GM18507 (cell line): ENCODE measurements around the gene COLEC11.
"Not testable (repeated sequence)": the region's sequence is repeated elsewhere in the genome, so short reads cannot be mapped to it uniquely, and the experiment has no call there.

ENCODE experiments used
- DNase-seq: peaks from one replicate; pipeline ENCODE4 v3.0.0; 2011; ENCODE audit warnings: low read depth; ENCODE audit not compliant: insufficient read length; ENCODE audit errors: extremely low spot score
- FAIRE-seq: peaks from 2 replicates; lab custom pipeline; 2011; peaks lifted over from hg19 to GRCh38; lab: Jason Lieb, UNC

Gene COLEC11

GRCh38 chr2:3594493-3595281 lies at the start of gene COLEC11:
Gene COLEC11, plus strand, starts transcription at chr2:3595112. Its CDS starts 9,229 bp downstream, at chr2:3604341.
- DNase-seq (no peak), FAIRE-seq (no peak)

- FAIRE-seq (no peak), DNase-seq (no peak)
Measured at GRCh38 chr2:3545788-3546478, 49.0 kb upstream of the COLEC11 start.

- FAIRE-seq (no peak), DNase-seq (no peak)
Measured at GRCh38 chr2:3547915-3548314, 47.0 kb upstream of the COLEC11 start.

GRCh38 chr2:3553946-3554345 lies 41.0 kb upstream of the COLEC11 start:
- no peak for DNase-seq
- no peak for FAIRE-seq

GRCh38 chr2:3557639-3558204 lies 37.2 kb upstream of the COLEC11 start:
- DNase-seq (no peak), FAIRE-seq (peak; percentile 62)

- FAIRE-seq = peak; percentile 96
- DNase-seq = peak; percentile 99
Measured at GRCh38 chr2:3558205-3559014, 36.5 kb upstream of the COLEC11 start, which contains the start of gene RNASEH1. Gene RNASEH1, minus strand, starts transcription at chr2:3558333. Its CDS starts 73 bp downstream, at chr2:3558260.

GRCh38 chr2:3563521-3563976 lies 31.4 kb upstream of the COLEC11 start:
- no peak for DNase-seq
- peak; percentile 86 for FAIRE-seq

- no peak for FAIRE-seq
- no peak for DNase-seq
Measured at GRCh38 chr2:3565117-3565516, 29.8 kb upstream of the COLEC11 start.

- DNase-seq (no peak), FAIRE-seq (no peak)
Measured at GRCh38 chr2:3566806-3567205, 28.1 kb upstream of the COLEC11 start.

GRCh38 chr2:3569656-3570055 lies 25.3 kb upstream of the COLEC11 start:
- FAIRE-seq, DNase-seq: not testable (repeated sequence)

- FAIRE-seq (no peak), DNase-seq (no peak)
Measured at GRCh38 chr2:3571284-3571683, 23.6 kb upstream of the COLEC11 start.

GRCh38 chr2:3572620-3573019 lies 22.3 kb upstream of the COLEC11 start:
- FAIRE-seq (no peak), DNase-seq (no peak)

GRCh38 chr2:3574155-3574554 lies 20.8 kb upstream of the COLEC11 start:
- no peak for FAIRE-seq
- no peak for DNase-seq

- no peak for DNase-seq
- no peak for FAIRE-seq
Measured at GRCh38 chr2:3575534-3576262, 19.2 kb upstream of the COLEC11 start.

- not testable (repeated sequence) for DNase-seq
Measured at GRCh38 chr2:3576263-3576630, 18.7 kb upstream of the COLEC11 start.

GRCh38 chr2:3578987-3579386 lies 15.9 kb upstream of the COLEC11 start:
- FAIRE-seq (no peak), DNase-seq (no peak)

More at GRCh38 chr2:3576263-3576630, 18.7 kb upstream of the COLEC11 start:
- not testable (repeated sequence) for FAIRE-seq

- no peak for FAIRE-seq
Measured at GRCh38 chr2:3580449-3580848, 14.5 kb upstream of the COLEC11 start.

GRCh38 chr2:3581367-3582262 lies 13.3 kb upstream of the COLEC11 start:
- FAIRE-seq (no peak), DNase-seq (no peak)

More at GRCh38 chr2:3580449-3580848, 14.5 kb upstream of the COLEC11 start:
- no peak for DNase-seq
